Psoas muscle (tissue), 8 donors: ENCODE results near the gene ABL2. TPM values are rescaled to one million over a fixed set of nuclear protein-coding genes. Genes with fewer than 3 reads are reported as not detected.
A peak's percentile ranks its signal among the peaks of the same experiment; 100 is the strongest.

Experiments used
- ATAC-seq, 4 donors: fragments of 200-7000 bp; cut with Tn5 transposase; one replicate each; pipeline ENCODE4 v1.9.1; 2020; ENCODE audit warnings: moderate library complexity in 3 of 4, mild to moderate bottlenecking in 2 of 4
- DNase-seq, 2 donors: peaks; one replicate each; pipeline ENCODE4 v3.0.0-alpha.2; 2020
- H3K27ac ChIP-seq: fragments of 200-600 bp; one replicate; pipeline ENCODE4 v1.8.0; 2022
- H3K27me3 ChIP-seq, 3 donors: fragments of 200-600 bp in 1 of 3; one replicate each; pipeline versions ENCODE4 v1.6.1 to v1.8.0; 2013 to 2022; ENCODE audit warnings: low read length in 2 of 3, mild to moderate bottlenecking in 2 of 3, moderate library complexity in 1 of 3; ENCODE audit not compliant: insufficient read depth in 3 of 3
- H3K36me3 ChIP-seq, 2 donors: fragments of 200-600 bp in 1 of 2; one replicate each; pipeline versions ENCODE4 v1.6.1 to v1.8.0; 2013 to 2022; ENCODE audit warnings: low read depth in 1 of 2, mild to moderate bottlenecking in 1 of 2, moderate library complexity in 1 of 2; ENCODE audit not compliant: insufficient read depth in 1 of 2
- H3K4me1 ChIP-seq: fragments of 200-600 bp; one replicate; pipeline ENCODE4 v1.8.0; 2022
- H3K4me3 ChIP-seq: fragments of 200-600 bp; one replicate; pipeline ENCODE4 v1.8.0; 2022; ENCODE audit warnings: mild to moderate bottlenecking
- H3K9me3 ChIP-seq: fragments of 200-600 bp; one replicate; pipeline ENCODE4 v1.8.0; 2022
- WGBS, 3 donors: extraction: QIAGEN DNeasy Blood & Tissue Kit; methylation state at CpG; one replicate each; pipeline versions ENCODE4 v1.1.6 to v1.1.7; 2013; 5-methylcytosine and 5-hydroxymethylcytosine counted together
- intact Hi-C, 2 donors: fragments of 100-400 bp; cut with DNase I; formaldehyde crosslinking; loops; one replicate each; pipeline versions ENCODE4 v1.11.0 to v1.14.2; 2022
- polyA plus RNA-seq, 3 donors: library from polyadenylated mRNA; stranded (reverse); fragments of 200-250 nt; gene quantifications; one replicate each; pipeline ENCODE4 v1.2.3, GENCODE V29; 2013
- total RNA-seq, 4 donors: library from RNA; stranded (reverse); fragmentation: NEBNext Ultra II Directional in 2 of 4; extraction: Animal tissue kit (Norgen Biotek cat#: 25700) in 2 of 4; gene quantifications; one replicate each; pipeline versions ENCODE4 v1.2.1 to v1.2.4, GENCODE V29; 2021 to 2023
- TF ChIP-seq, protein P1 (sequence below): fragments of 200-600 bp; IDR thresholded peaks from one replicate; pipeline ENCODE4 v1.8.0; 2022; ENCODE audit warnings: antibody characterized with exemption
- donor health status: healthy with polysubstance abuse.
- donor health status: DM: no; HTN: no; CAD: no; lungs with moderate emphysema.
- donor health status: Bipolar disorder and iron deficiency.
- donor health status: healthy.
- donor health status: DM: yes; HTN: yes; CAD: no.
- donor health status: DM: no; HTN: no; CAD: no.
- donor health status: DM: no; HTN: no; CAD: no.
- donor health status: DM: yes; HTN: yes; CAD: no.

The ABL2 gene
- total and polyA plus RNA-seq, 7 donors: 1.4 to 11.7 (median 8.6) TPM

- Histone ChIP-seq H3K27me3 (no peaks in the 10 kb centered on the region), H3K9me3 (no peaks in the 10 kb centered on the region), H3K4me3 (no peak overlapping the region), H3K4me1 (peaks cover 33% of the 10 kb centered on the region), H3K36me3 (peaks cover 10 to 73% of the 10 kb centered on the region in 2 donors), H3K27ac (peak overlapping the region; percentile 79)
- DNase-seq (no peak), ATAC-seq (no peak)
- TF ChIP-seq, protein P1, sequence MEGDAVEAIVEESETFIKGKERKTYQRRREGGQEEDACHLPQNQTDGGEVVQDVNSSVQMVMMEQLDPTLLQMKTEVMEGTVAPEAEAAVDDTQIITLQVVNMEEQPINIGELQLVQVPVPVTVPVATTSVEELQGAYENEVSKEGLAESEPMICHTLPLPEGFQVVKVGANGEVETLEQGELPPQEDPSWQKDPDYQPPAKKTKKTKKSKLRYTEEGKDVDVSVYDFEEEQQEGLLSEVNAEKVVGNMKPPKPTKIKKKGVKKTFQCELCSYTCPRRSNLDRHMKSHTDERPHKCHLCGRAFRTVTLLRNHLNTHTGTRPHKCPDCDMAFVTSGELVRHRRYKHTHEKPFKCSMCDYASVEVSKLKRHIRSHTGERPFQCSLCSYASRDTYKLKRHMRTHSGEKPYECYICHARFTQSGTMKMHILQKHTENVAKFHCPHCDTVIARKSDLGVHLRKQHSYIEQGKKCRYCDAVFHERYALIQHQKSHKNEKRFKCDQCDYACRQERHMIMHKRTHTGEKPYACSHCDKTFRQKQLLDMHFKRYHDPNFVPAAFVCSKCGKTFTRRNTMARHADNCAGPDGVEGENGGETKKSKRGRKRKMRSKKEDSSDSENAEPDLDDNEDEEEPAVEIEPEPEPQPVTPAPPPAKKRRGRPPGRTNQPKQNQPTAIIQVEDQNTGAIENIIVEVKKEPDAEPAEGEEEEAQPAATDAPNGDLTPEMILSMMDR: no peak
- intact Hi-C loops: no loop called here
- WGBS, 3 donors: 75 to 84% (median 75%) methylated on average over 4 of the region's 4 CpGs
These were observed 138.6 kb downstream of the ABL2 start for GRCh38 chr1:179090923-179091322.

DNA sequence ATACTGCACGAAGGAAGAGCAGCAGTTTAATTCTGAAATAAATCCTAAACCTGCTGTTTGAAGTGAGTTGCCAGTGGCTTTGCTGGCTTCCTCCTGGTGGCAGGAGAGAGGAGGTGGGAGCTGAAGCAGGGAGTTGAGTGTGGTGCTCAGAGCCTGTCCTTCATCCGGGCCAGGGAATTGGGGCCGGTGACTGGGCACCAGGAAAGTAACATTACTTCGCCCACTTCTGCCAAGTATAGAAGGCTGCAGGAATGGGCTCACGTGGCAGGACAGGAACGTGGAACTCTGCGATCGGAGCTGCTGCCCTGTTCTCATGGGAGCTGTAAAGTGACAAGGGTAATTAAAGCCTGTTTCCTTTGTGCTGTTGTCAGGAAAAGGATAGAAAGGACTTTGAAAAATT lies 139.0 kb downstream of the ABL2 start:
- Histone ChIP-seq H3K4me1 (peaks cover 33% of the 10 kb centered on the region), H3K27ac (peak overlapping the region; percentile 79), H3K27me3 (no peaks in the 10 kb centered on the region), H3K36me3 (peaks cover 10 to 73% of the 10 kb centered on the region in 2 donors), H3K9me3 (no peaks in the 10 kb centered on the region), H3K4me3 (no peak overlapping the region)
- peak in 1 of 2 donors; percentile 68 for DNase-seq
- 14 to 21% (median 16%) methylated on average over 8 of the region's 8 CpGs for WGBS, 3 donors
- ATAC-seq: peak; percentile 44 to 72 (median 66)
- TF ChIP-seq, protein P1: peak; percentile 11
- intact Hi-C loops: no loop called here

DNA sequence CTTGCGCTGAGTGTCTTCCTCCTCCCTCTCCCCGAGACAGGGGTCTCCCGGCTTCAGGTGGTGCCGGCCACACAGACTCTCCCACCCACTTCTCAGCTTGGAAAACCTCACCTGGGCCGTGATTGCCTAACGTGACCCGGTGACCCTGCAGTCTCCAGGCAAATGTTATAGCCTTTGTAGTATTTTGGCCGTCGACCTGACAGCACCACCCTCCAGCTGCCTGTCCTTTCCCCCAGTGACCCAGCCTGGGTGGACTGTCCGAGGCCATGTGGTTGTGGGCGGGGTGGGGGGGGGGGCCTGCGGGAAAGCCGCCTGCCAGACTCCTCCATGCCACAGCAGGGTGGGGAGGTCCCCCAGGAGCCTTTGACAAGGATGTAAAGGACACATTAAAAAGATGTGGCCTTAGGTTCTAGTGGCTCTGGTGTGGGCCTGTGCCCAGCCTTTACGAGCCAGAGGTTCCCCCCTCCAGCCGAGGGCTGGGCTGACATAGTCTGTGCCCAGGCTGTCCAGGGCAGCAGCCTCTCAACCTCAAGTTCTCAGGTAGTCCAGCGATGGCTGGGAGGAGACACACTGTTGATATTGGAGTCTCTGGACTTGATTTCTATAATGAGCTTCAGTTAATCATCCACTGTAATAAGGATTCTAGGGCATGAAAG lies 139.5 kb downstream of the ABL2 start:
- WGBS, 3 donors: 47 to 60% (median 48%) methylated on average over 13 to 16 of the region's 16 CpGs

GRCh38 chr1:179087665-179088064 lies 141.8 kb downstream of the ABL2 start:
- no peak overlapping the region for H3K4me3 ChIP-seq
- DNase-seq: no peak
- H3K27me3 ChIP-seq: no peaks in the 10 kb centered on the region
- intact Hi-C loops: no loop called here
- no peak for ATAC-seq
- TF ChIP-seq, protein P1: no peak
- peaks cover 39% of the 10 kb centered on the region for H3K4me1 ChIP-seq
- H3K27ac ChIP-seq: no peak overlapping the region
- no peaks in the 10 kb centered on the region for H3K9me3 ChIP-seq
- WGBS, 3 donors: 72 to 73% (median 72%) methylated on average over 11 of the region's 11 CpGs
- peaks cover 2 to 56% of the 10 kb centered on the region in 2 donors for H3K36me3 ChIP-seq

More for the DNA sequence above, 139.5 kb downstream of the ABL2 start:
- intact Hi-C loops: no loop called here
- H3K4me3 ChIP-seq: no peak overlapping the region
- TF ChIP-seq, protein P1: no peak
- no peaks in the 10 kb centered on the region for H3K9me3 ChIP-seq
- DNase-seq: no peak
- no peaks in the 10 kb centered on the region for H3K27me3 ChIP-seq
- peak in 3 of 4 donors; percentile 6 to 29 (median 23) for ATAC-seq
- peaks cover 8 to 73% of the 10 kb centered on the region in 2 donors for H3K36me3 ChIP-seq
- H3K4me1 ChIP-seq: peaks cover 33% of the 10 kb centered on the region
- peak overlapping the region; percentile 79 for H3K27ac ChIP-seq
